Middle frontal gyrus (tissue), 1 donor: ENCODE data around the gene KIF5C.

Experiments
- DNase-seq: peaks from one replicate; pipeline ENCODE4 v3.0.0-alpha.2; 2015; ENCODE audit warnings: low spot score; ENCODE audit errors: extremely low spot score

KIF5C gene

DNA sequence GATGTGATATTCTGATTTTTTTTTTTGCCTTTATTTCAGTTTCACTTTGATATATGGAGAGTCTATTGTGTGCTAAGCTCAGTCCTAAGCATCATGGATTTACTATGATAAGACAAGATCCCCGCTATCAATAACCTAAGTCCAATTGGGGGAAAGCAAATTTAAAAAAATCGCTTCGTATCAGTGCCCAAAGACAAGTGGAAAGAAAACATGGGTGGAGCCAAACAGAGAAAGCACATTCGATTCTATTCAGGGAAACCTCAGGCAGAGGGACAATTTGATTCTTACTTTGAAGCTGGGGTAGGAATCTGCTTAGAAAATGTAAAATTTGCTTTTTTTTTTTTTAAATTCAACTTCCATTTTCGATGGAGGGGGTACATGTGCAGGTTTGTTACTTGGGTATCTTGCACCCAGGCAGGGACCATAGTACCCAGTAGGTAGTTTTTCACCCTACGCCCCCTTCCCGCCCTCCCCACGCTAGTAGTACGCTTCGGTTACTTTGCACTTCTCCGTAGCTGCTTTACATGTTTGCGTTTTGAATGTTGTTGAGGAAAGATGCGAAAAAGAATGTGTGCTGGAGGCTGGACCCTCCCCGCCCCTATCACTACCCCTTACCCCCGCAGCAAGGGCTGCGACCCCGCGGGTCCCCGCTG, 12.4 kb downstream of the KIF5C start:
- DNase-seq, result no peak

DNA sequence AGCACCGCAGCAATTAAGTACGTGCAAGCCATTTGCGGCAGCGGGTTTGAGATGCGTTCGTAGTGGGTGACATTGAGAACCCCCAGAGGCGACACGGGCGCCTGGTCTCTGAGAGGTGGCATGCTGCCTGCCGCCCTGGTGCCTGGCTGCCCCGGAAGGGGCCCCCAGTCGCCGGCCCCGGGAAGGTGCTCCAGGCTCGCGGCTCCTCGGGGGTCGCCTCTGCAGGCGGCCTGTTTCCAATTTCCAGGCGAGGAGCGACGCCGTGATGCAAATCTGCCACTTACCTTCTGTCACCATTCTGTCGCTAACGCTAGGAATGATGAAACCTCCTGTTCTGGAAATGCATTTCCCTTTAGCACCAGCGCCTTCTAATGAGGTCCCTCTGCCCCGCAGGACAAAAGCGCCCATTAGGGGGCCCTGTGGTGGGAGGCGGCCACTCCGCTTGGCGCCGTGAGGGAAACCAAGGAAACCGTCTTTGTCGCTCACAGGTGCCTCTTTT, 13.0 kb downstream of the KIF5C start:
- no peak for DNase-seq

DNA sequence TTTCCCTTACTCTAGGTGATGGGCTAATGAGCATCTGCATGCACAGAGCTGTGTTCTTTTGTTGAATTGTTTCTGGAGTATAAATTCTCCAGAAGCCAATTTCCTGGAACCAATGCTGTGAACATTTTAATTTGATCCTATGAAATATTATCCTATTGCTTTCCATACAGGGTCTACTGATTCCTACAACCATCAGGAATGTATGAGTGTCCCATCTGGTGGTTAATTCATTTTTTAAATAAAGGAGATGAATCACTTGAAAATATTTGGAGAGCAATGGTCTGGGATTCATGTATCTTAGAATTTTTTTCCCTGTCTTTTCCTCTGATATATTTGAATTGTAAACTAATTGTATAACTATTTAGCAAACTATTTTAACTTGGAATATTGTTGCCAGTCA, 14.0 kb downstream of the KIF5C start:
- no peak for DNase-seq

GRCh38 chr2:148893906-148894305, 18.9 kb downstream of the KIF5C start:
- DNase-seq, result no peak

GRCh38 chr2:148896136-148896535, 21.1 kb downstream of the KIF5C start:
- DNase-seq, result no peak

DNA sequence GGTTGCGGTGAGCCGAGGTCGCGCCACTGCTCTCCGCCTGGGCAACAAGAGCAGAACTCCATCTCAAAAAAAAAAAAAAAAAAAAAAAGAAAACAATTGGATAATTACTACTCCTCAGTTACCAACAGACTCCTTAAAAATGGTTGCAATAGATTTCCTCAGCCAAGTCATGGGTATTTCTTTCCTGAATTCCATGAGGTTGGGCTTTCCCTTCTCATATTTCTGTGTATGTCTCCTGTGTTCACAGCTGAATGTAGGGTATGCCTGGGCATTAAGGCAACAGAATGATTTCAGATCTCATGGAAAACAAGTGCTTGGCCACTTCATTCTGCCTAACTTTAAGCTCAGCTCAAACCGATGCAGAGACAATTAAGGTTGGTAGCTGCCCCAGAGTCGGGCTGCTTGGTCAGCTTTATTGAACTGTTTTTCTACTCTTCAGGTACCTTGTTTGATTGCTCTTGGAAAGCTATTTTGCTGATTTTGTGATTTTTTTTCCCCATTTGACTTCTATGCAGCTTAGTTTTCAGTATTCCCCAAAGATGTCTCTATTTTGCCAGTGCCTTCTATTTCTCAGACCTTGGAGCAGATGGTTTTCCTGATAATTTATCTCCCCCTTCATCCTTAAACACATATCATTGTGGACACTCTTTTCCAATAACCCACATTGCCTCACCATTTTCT, 24.8 kb downstream of the KIF5C start:
- no peak for DNase-seq

DNA sequence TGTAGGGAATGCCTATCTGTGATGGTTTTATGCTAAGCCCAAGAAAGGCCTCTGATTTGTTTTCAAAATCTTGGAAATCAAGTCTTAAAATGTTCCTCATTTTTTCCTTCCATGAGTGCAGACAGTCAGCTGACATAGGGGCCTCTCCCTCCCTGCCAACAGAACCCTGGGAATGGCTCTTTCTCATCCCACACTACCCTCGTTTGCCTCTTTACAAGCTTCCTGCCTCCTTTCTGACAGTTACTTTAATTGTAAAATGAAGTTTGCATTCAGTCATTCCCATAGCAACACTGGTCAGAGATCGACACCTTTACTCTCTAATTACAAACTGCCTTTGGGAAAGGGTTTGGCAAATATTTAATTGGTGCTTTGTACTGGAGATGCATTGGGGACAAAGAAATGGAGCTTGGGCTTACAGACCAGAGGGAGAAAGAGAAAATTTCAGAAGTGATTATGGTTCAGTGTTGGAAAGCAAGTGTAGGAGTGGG, 25.4 kb downstream of the KIF5C start:
- no peak for DNase-seq

DNA sequence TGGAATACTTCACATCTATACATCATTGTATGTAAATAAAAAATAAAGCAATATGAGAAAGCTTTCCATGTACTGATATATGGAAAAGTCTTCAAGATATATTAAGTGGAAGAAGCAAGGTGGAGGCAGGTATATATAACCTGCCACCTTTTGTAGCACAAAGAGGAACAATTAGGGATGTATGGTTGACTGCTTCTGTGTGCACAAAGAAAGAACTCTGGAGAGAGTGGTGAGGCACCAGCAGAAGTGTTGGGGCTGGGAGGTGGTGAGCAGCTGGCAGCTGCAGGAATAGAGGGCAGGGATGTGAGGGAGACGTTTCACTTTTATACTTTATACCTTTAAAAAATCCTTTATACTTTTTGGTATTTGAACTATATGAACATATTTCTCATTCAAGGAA, 26.1 kb downstream of the KIF5C start:
- no peak for DNase-seq

- no peak for DNase-seq
Observed at GRCh38 chr2:148902798-148903197, 27.8 kb downstream of the KIF5C start.

GRCh38 chr2:148903294-148903693, 28.3 kb downstream of the KIF5C start:
- no peak for DNase-seq

- DNase-seq, result no peak
Observed at GRCh38 chr2:148903979-148904378, 29.0 kb downstream of the KIF5C start.

- no peak for DNase-seq
Observed at GRCh38 chr2:148906124-148906523, 31.1 kb downstream of the KIF5C start.

- no peak for DNase-seq
Observed at GRCh38 chr2:148907085-148907785, 32.2 kb downstream of the KIF5C start.

DNA sequence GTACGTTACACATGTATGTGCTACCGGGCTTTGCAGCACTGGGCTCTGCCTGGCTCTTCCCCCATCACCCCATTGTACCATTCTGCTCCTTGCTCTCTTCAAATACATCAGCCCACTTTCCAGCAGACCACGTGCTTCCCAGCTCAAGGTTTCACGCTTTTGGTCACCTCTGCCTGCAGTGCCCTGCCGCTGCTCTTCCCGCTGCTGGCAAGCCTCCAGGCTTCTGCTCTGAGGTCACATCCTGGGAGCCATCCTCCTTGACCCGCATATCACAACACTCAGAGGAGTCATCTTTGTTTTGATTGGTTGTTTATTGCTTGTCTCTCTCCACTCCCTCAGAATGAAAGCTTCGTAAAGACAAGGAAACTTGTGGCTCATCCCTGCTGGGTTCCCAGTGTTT, 34.1 kb downstream of the KIF5C start:
- no peak for DNase-seq

DNA sequence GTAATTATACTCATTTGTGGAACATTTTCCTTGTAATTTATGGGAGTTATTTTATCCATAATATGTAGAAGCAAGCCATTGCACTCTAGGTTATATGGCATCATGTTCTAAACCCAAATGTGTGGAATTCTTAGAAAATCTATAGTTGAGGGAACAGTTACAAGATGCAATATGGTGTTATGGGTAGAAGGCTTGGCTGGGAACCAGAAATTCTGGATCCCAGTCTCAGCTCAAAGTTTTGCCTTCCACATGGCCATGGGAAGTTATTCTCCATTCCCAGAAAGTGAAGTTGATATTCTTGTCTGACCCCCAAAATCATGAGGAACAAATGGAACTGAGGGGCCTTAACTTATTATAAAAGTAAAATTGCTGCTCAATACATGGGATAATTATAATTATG, 38.0 kb downstream of the KIF5C start:
- no peak for DNase-seq

DNA sequence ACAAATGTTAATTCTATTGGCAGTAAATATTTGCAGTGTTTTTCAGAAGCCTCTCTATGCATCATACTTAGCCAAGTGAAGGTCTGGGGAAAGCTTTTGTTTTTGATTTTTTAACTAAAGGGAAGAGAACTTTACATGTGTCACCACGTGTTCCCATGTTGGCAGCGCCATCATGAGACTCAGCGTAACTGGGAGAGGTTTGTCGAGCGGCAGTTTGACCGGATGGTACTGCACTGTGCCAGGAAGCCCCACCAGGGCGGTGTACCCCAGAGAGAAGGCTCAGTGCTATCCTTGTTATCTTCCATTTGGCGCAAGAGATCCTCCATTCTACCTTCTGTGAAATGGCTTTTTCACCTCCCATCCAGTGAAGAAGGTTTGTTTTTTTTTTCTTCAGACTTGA, 38.5 kb downstream of the KIF5C start:
- no peak for DNase-seq

DNA sequence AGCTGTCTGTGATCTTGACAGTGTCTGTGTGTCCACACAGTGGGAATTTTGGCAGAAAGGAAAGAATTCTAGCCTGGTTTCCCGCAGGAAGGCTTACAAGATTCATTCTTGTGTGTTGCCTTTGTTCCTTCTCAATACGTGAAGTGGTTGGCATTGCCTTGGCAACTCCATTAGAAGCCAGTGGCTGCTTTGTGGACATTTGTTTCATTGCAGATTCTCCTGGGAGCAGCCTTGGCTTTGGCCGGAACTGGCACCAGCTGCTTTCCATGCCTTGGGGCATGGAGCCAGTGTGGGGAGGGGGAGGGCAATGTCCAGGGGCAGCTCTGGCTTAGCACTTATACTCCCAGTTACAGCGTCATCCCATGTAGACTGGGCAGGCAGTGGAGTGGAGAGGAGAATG, 39.4 kb downstream of the KIF5C start:
- no peak for DNase-seq

GRCh38 chr2:148917431-148917830, 42.4 kb downstream of the KIF5C start:
- no peak for DNase-seq

- no peak for DNase-seq
Observed at GRCh38 chr2:148918554-148918953, 43.5 kb downstream of the KIF5C start.

DNA sequence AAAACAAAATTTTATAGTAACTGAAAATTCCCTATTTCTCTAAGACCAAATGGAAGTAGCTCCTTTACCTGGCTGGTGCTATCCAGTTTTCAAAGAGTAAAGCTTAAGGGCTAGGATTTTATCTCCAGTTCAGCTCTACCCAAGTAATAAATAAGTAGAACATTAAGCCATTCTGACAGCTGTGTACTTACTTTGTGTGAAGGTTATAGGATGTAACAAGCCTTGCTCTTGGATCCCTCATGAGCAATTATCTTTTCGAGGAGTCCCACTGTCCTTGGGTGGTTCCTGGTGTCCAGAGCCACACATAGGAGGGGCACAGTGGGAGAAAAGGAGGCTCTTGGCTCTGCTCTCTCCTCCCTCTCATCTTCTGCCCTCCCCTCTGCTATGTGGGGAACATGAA, 45.5 kb downstream of the KIF5C start:
- no peak for DNase-seq

DNA sequence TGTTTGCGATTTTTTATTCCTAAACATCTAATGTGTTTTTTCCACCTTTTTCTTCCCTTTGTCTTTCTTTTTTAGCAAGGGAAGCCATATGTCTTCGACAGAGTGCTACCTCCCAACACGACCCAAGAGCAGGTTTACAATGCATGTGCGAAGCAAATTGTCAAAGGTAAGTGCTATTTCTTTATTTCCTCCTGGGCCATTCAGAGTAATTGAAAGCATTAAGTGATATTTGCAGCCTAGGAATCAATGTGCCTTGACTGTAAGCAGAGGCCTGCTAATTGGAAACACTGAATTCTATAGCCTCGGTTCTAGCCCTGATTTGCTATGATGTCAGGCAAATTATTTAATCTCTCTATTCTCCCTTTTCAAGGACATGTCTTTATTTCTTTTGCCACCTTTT, 47.0 kb downstream of the KIF5C start:
- DNase-seq, result no peak

DNA sequence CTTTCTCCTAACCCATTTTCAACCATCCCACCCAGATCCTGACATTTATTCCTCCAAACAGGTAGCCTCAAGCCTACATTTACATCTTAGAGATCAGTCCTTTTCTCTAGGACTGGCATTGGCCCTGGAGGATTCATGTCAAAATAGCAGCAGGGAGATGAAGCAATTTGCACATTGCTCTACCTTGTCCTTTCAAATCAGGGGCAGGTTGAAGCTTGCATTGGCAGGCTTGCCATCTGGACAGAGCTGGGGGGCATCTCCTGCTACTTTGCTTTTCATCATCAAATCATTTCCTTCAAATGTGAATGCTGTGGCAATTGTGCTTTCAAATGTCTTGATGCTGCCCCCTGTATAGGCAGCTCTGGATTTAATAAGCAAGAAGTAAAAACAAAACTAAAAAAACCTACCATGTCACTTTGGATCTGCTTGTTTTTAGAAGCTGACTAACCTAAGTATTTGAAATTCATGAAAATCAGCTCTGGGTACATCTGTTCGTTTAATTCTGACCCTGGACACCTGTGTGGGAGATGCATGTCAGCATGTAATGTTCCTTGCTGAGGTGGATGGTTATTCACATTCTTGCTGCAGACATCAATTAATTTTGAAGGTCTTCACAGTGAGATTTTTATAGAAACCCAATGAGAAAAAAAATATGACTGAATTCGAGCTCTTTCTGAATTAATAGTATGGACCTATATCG, 47.9 kb downstream of the KIF5C start:
- no peak for DNase-seq
